ENCODE data around the gene MRPS34.

Gene MRPS34

DNA sequence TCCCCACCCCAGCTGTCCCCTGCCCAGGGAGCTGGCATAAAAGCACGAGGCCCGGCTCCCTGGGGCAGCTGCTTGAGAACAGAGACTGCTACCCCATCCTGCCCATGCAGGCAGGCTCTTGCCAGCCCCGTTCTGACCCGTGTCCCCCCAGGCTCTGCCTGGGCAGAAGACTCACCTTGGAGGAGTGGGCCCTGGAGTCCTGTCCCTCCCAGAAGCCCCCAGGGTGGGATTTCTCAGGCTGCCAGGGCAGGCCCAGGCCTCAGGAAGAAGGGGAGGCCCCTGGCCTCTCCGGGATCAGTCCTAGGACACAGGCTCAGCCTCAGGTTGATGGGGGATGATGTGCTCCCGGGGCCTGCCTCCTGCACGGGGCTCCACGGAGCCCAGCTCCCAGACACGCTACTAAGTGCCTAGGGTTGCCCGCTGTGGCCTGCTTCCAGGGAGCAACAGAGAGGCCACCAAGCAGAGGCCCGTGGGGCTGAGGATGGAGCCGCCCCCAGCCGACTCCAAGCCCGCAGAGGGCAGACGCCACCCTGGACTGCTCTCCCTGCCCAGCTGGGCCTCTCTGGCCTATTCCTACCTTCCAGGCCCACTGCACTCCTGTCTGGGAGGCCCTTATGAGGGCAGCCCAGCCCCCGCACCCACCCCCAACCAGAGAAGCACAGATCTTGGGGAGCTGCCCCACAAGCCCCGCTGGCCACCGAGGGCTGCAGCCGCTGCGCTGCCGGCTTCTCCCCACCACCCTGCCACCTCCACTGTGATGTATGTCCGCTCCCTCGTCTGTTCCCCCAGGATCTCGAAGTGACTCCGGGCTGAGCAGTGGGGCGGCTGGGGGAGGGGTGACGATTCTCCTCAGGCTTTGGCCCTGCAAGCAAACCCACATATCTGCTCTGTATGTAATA, 3.3 kb downstream of the MRPS34 start:
- no peak overlapping the region for H3K4me3 ChIP-seq (ENCODE audit: low read depth, low read length)
- TF ChIP-seq, protein P1, sequence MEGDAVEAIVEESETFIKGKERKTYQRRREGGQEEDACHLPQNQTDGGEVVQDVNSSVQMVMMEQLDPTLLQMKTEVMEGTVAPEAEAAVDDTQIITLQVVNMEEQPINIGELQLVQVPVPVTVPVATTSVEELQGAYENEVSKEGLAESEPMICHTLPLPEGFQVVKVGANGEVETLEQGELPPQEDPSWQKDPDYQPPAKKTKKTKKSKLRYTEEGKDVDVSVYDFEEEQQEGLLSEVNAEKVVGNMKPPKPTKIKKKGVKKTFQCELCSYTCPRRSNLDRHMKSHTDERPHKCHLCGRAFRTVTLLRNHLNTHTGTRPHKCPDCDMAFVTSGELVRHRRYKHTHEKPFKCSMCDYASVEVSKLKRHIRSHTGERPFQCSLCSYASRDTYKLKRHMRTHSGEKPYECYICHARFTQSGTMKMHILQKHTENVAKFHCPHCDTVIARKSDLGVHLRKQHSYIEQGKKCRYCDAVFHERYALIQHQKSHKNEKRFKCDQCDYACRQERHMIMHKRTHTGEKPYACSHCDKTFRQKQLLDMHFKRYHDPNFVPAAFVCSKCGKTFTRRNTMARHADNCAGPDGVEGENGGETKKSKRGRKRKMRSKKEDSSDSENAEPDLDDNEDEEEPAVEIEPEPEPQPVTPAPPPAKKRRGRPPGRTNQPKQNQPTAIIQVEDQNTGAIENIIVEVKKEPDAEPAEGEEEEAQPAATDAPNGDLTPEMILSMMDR (IDR thresholded peaks at IDR 0.05; ENCODE audit: low read depth, low read length) = no peak
- DNase-seq (ENCODE audit: low read depth, low spot score) = no peak
- in situ Hi-C loops (cut with HindIII; ENCODE audit: low sequenced_read_pairs) = no loop called here

DNA sequence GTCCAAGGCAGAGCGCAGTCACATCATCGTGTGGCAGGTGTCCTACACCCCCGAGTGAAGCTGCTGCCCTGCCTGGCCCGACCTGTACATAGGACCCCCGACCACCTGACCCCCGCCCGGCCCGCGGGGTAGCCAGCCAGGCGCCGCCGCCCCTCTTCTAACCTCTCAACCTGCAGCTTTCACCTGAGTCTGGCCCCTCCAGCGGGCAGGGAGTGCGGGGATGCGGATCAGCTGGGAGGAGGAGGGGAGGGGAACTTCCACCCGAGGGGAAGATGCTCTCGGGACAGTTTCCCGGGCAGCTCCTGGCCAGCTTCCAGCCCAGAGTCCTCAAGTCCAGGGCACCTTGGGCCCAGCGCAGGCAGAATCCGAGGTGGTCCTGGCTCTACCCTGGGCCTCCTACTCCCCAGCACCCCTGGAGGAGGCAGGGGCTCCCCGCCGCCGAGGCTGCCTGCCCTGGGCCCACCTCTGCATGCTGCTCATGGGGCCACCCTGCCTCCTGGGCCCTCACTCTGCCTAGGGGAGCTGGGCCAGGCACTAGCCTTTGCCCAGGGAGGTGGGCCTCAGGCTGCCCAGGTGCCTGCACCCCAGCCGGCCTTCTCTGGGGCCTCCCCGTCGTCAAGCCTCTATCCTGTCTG, 4.0 kb downstream of the MRPS34 start:
- no peak overlapping the region for H3K4me3 ChIP-seq (ENCODE audit: low read depth, low read length)
- in situ Hi-C loops (cut with HindIII; ENCODE audit: low sequenced_read_pairs) = no loop called here
- TF ChIP-seq, protein P1 (IDR thresholded peaks at IDR 0.05; ENCODE audit: low read depth, low read length) = no peak
- DNase-seq (ENCODE audit: low read depth, low spot score) = no peak

- in situ Hi-C loops (cut with HindIII; ENCODE audit: low sequenced_read_pairs) = no loop called here
- no peak for DNase-seq (ENCODE audit: low read depth, low spot score)
- TF ChIP-seq, protein P1 (IDR thresholded peaks at IDR 0.05; ENCODE audit: low read depth, low read length) = no peak
- H3K4me3 ChIP-seq (ENCODE audit: low read depth, low read length) = no peak overlapping the region
Observed at GRCh38 chr16:1768061-1768766, 4.7 kb downstream of the MRPS34 start.

DNA sequence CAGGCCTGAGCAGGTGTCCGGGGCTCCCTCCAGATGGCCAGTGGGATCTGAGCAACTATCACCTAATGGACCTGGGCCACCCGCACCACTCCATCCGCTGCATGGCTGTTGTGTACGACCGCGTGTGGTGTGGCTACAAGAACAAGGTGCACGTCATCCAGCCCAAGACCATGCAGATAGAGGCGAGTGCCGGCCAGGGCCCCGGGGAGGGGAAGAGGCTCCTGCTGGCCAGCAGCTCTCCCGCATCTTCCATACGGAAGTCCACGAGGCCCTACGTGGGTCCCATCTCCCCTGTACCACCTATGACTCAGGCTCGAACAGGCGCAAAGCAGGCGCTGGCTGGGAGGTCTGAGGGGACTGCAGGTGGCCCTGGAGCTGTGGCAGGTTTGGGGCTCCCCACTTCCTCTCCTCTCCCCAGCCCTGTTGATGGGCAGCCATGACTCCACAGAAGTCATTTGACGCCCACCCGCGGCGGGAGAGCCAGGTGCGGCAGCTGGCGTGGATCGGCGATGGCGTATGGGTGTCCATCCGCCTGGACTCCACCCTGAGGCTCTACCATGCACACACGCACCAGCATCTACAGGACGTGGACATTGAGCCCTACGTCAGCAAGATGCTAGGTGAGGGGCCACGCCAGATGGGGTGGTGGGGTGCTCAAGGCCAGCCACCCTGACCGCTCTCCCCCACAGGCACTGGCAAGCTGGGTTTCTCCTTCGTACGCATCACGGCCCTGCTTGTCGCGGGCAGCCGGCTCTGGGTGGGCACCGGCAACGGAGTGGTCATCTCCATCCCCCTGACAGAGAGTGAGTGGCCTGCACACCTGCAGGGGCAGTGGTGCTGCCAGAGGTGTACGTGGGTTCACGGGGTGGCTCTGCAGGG, 5.6 kb downstream of the MRPS34 start:
- in situ Hi-C loops (cut with HindIII; ENCODE audit: low sequenced_read_pairs) = no loop called here
- no peak for DNase-seq (ENCODE audit: low read depth, low spot score)
- no peak overlapping the region for H3K4me3 ChIP-seq (ENCODE audit: low read depth, low read length)
- TF ChIP-seq, protein P1 (IDR thresholded peaks at IDR 0.05; ENCODE audit: low read depth, low read length) = no peak

- TF ChIP-seq, protein P1 (IDR thresholded peaks at IDR 0.05; ENCODE audit: low read depth, low read length) = no peak
- DNase-seq (ENCODE audit: low read depth, low spot score) = no peak
- H3K4me3 ChIP-seq (ENCODE audit: low read depth, low read length) = no peak overlapping the region
- in situ Hi-C loops (cut with HindIII; ENCODE audit: low sequenced_read_pairs) = no loop called here
Observed at GRCh38 chr16:1766701-1767100, 6.2 kb downstream of the MRPS34 start.

DNA sequence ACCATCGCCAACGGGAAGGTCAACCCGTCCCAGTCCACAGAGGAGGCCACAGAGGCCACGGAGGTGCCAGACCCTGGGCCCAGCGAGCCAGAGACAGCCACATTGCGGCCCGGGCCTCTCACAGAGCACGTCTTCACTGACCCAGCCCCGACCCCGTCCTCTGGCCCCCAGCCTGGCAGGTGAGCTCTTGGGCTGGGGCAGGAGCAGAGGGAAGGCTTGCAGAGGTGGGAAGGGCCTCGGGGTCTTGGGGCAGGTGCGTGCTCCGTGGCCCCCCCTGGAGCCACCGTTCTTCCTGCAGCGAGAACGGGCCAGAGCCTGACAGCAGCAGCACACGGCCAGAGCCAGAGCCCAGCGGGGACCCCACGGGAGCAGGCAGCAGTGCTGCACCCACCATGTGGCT, 6.7 kb downstream of the MRPS34 start:
- in situ Hi-C loops (cut with HindIII; ENCODE audit: low sequenced_read_pairs) = no loop called here
- DNase-seq (ENCODE audit: low read depth, low spot score) = no peak
- TF ChIP-seq, protein P1 (IDR thresholded peaks at IDR 0.05; ENCODE audit: low read depth, low read length) = no peak
- no peak overlapping the region for H3K4me3 ChIP-seq (ENCODE audit: low read depth, low read length)
